ACC112 (cell line): ENCODE data around the gene EPO.
A peak's percentile ranks its signal among the peaks of the same experiment; 100 is the strongest.
"Not testable (repeated sequence)": the region's sequence is repeated elsewhere in the genome, so short reads cannot be mapped to it uniquely, and the experiment has no call there.

Experiments used
- H2AFZ ChIP-seq: fragments of 200-600 bp; sonication (generic); one replicate; pipeline ENCODE4 v1.6.0; 2017; ENCODE audit warnings: antibody characterized with exemption, low read length; ENCODE audit not compliant: unreplicated experiment
- H3K27ac ChIP-seq: fragments of 200-600 bp; sonication (generic); 2 replicates; pipeline ENCODE4 v1.5.1; 2014; ENCODE audit warnings: low read depth, mild to moderate bottlenecking, antibody characterized with exemption, low read length, moderate library complexity
- H3K27me3 ChIP-seq: fragments of 200-600 bp; sonication (generic); 2 replicates; pipeline ENCODE4 v1.6.1; 2014; ENCODE audit warnings: mild to moderate bottlenecking, antibody characterized with exemption, low read length, moderate library complexity, mixed read lengths; ENCODE audit not compliant: insufficient read depth
- H3K36me3 ChIP-seq: fragments of 200-600 bp; sonication (generic); 2 replicates; pipeline ENCODE4 v1.6.1; 2016; ENCODE audit warnings: mild to moderate bottlenecking, antibody characterized with exemption, low read length, moderate library complexity, mixed read lengths; ENCODE audit not compliant: insufficient read depth
- H3K4me1 ChIP-seq: fragments of 200-600 bp; sonication (generic); one replicate; pipeline ENCODE4 v1.6.1; 2016; ENCODE audit warnings: low read length, mixed read lengths; ENCODE audit not compliant: insufficient read depth, unreplicated experiment, control insufficient read depth
- H3K4me3 ChIP-seq: fragments of 200-600 bp; sonication (generic); 2 replicates; pipeline ENCODE4 v1.5.1; 2014; ENCODE audit warnings: mild to moderate bottlenecking, low read depth, low read length
- H3K79me2 ChIP-seq: fragments of 200-600 bp; sonication (generic); one replicate; pipeline ENCODE4 v1.6.0; 2016; ENCODE audit warnings: low read length; ENCODE audit not compliant: control insufficient read depth, unreplicated experiment, insufficient read depth

EPO gene

GRCh38 chr7:100689230-100690135, 30.8 kb upstream of the EPO start:
- H3K4me3 ChIP-seq = no peak overlapping the region
- H3K27ac ChIP-seq = no peak overlapping the region
- H3K27me3 ChIP-seq = no peaks in the 10 kb centered on the region
- H3K4me1 ChIP-seq = peaks cover 34% of the 10 kb centered on the region
- H3K79me2 ChIP-seq = peaks cover 56% of the 10 kb centered on the region
- no peak overlapping the region for H2AFZ ChIP-seq
- no peaks in the 10 kb centered on the region; the same call in 1 of the 2 replicates for H3K36me3 ChIP-seq

GRCh38 chr7:100691676-100692577, 28.3 kb upstream of the EPO start:
- H3K4me3 ChIP-seq = peak overlapping the region; percentile 97
- no peaks in the 10 kb centered on the region for H3K27me3 ChIP-seq
- H2AFZ ChIP-seq = no peak overlapping the region
- peaks cover 56% of the 10 kb centered on the region for H3K79me2 ChIP-seq
- no peaks in the 10 kb centered on the region; the same call in 1 of the 2 replicates for H3K36me3 ChIP-seq
- H3K4me1 ChIP-seq = peaks cover 34% of the 10 kb centered on the region
- H3K27ac ChIP-seq = no peak overlapping the region

DNA sequence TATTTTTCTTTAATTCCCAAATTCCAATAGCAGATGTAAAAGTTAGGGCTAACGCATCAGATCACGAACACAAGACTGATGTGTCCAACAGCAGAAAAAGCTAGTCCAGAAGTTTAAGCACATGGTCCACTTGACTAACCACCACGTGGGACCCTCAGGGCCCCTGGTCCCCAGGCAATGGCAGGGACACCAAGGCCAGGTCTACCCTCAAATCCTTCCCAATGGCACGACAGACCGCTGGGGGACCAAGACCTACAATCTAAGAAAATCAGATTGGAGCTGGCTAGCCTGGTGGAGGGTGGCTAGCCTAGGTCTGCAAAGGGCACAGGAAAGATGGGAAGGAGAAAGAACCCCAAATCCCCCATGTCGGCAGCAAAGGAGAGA, 27.7 kb upstream of the EPO start:
- H3K4me1 ChIP-seq = peaks cover 34% of the 10 kb centered on the region
- H2AFZ ChIP-seq = no peak overlapping the region
- H3K27ac ChIP-seq = no peak overlapping the region
- H3K79me2 ChIP-seq = peaks cover 56% of the 10 kb centered on the region
- H3K27me3 ChIP-seq = no peaks in the 10 kb centered on the region
- no peaks in the 10 kb centered on the region for H3K36me3 ChIP-seq
- H3K4me3 ChIP-seq = peak overlapping the region; percentile 97

DNA sequence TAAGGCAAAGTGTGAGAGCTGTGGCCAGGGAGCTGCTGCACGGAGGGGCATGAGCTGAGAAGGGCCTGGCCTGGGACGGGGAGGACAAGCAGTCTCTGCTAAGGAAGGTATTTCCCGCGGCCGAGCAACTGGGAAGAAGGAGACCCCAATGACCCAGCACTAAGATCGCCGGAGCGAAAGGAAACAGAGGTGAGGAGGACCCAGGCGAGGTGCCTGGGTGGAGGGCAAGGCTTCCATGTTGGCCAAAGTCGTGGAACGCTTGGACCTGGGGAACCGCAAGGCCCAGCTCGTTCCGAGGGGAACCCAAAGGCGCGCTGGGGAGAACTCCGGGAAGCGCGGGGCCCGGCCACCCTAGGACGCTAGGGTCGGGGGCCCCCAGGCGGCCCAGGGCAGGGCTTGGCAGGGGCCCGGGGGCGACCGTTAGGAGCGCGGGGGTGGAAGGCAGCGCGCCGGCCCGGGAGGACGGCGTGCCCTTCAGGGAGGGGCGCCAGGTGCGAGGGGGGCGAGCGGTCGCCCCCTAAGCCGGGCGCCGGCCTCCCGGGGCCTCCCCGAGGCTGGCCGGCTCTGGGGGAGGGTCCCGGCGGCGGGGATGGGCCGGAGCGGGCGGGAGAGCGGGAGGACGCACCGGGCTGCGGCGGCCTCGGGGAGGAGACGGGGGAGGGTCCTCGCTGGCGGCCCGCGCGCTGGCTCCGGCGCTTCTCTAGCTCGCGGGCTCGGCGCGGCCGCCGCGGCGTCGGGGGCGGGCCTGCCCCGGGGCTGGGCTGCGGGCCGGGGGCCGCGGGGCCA, 26.8 kb upstream of the EPO start:
- H3K4me1 ChIP-seq = peaks cover 26% of the 10 kb centered on the region
- H3K79me2 ChIP-seq = peaks cover 52% of the 10 kb centered on the region
- peak overlapping the region; percentile 97 for H3K4me3 ChIP-seq
- H3K27me3 ChIP-seq = no peaks in the 10 kb centered on the region
- H2AFZ ChIP-seq = no peak overlapping the region
- no peaks in the 10 kb centered on the region for H3K36me3 ChIP-seq
- H3K27ac ChIP-seq = peak overlapping the region; percentile 31; the same call in 1 of the 2 replicates

GRCh38 chr7:100694098-100694745, 26.0 kb upstream of the EPO start, which contains the start of gene GIGYF1:
Gene GIGYF1, minus strand, starts transcription at chr7:100694250. Its CDS starts 6,012 bp downstream, at chr7:100688238.
- peaks cover 24% of the 10 kb centered on the region for H3K4me1 ChIP-seq
- H3K27ac ChIP-seq = peak within 1 kb of the TSS; percentile 31; the same call in 1 of the 2 replicates
- H2AFZ ChIP-seq = peak within 1 kb of the TSS; percentile 78

DNA sequence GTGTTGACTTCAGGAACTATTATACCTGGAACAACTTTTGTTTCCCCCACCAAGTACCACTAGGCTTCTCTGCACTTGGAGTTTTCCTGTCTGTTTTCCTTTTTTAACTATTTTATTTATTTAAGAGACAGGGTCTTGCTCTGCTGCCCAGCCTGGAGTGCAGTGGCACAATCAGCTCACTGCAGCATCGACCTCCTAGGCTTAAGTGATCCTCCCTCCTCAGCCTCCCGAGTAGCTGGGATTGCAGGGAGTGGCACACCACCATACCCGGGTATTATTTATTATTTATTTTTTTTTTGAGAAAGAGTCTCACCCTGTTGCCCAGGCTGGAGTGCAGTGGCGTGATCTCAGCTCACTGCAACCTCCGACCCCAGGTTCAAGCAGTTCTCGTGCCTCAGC, 24.1 kb upstream of the EPO start:
- H3K79me2 ChIP-seq = peaks cover 27% of the 10 kb centered on the region
- no peak overlapping the region for H2AFZ ChIP-seq
- H3K4me3 ChIP-seq = no peak overlapping the region
- H3K27me3 ChIP-seq = no peaks in the 10 kb centered on the region
- H3K4me1 ChIP-seq = peaks cover 11% of the 10 kb centered on the region
- no peaks in the 10 kb centered on the region for H3K36me3 ChIP-seq
- no peak overlapping the region for H3K27ac ChIP-seq

More at GRCh38 chr7:100694098-100694745, 26.0 kb upstream of the EPO start, which contains the start of gene GIGYF1:
- H3K4me3 ChIP-seq = peak within 1 kb of the TSS; percentile 97
- H3K79me2 ChIP-seq = peaks cover 45% of the 10 kb centered on the region
- no peaks in the 10 kb centered on the region for H3K36me3 ChIP-seq
- H3K27me3 ChIP-seq = no peaks in the 10 kb centered on the region

GRCh38 chr7:100699018-100699417, 21.2 kb upstream of the EPO start:
- no peak overlapping the region for H2AFZ ChIP-seq
- no peak overlapping the region for H3K27ac ChIP-seq
- no peaks in the 10 kb centered on the region for H3K27me3 ChIP-seq

DNA sequence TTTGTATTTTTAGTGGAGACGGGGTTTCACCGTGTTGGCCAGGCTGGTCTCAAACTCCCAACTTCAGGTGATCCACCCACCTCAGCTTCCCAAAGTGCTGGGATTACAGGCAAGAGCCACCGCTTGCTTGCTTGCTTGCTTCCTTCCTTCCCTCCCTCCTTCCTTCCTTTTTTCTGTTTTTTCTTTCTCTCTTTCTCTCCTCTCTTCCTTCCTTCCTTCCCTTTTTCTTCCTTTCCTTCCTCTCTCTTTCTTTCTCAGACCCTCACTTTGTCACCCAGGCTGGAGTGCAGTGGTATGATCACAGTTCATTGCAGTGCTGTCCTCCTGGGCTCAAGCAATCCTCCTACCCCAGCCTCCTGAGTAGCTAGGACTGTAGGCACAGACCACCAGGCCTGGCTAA, 19.2 kb upstream of the EPO start:
- not testable (repeated sequence) for H3K4me1 ChIP-seq, H2AFZ ChIP-seq, H3K36me3 ChIP-seq, H3K79me2 ChIP-seq, H3K27ac ChIP-seq, H3K4me3 ChIP-seq, H3K27me3 ChIP-seq

More at GRCh38 chr7:100699018-100699417, 21.2 kb upstream of the EPO start:
- no peaks in the 10 kb centered on the region for H3K4me1 ChIP-seq
- H3K79me2 ChIP-seq = no peaks in the 10 kb centered on the region
- no peak overlapping the region for H3K4me3 ChIP-seq
- no peaks in the 10 kb centered on the region for H3K36me3 ChIP-seq

- Histone ChIP-seq H3K4me1 (peaks cover 6% of the 10 kb centered on the region), H2AFZ (peak overlapping the region; percentile 87), H3K27me3 (no peaks in the 10 kb centered on the region), H3K79me2 (peaks cover 21% of the 10 kb centered on the region), H3K36me3 (no peaks in the 10 kb centered on the region), H3K27ac (peak overlapping the region; percentile 45), H3K4me3 (peak overlapping the region; percentile 90)
Observed at GRCh38 chr7:100705320-100705752, 14.9 kb upstream of the EPO start.
